AG08395 (cell line): ENCODE results near the gene BTBD9.

ENCODE experiments used
- DNase-seq: peaks from one replicate; pipeline ENCODE4 v3.0.0; 2012; ENCODE audit warnings: mixed read lengths, low spot score

The BTBD9 gene

GRCh38 chr6:38284802-38285394 is 354.8 kb downstream of the BTBD9 start:
- no peak for DNase-seq

- no peak for DNase-seq
Observed at GRCh38 chr6:38283734-38284362, 355.9 kb downstream of the BTBD9 start.

GRCh38 chr6:38282911-38283310 is 356.8 kb downstream of the BTBD9 start:
- DNase-seq: no peak

- no peak for DNase-seq
Observed at GRCh38 chr6:38281126-38281525, 358.6 kb downstream of the BTBD9 start.

GRCh38 chr6:38279963-38280588 is 359.7 kb downstream of the BTBD9 start:
- no peak for DNase-seq

- peak; percentile 43 for DNase-seq
Observed at GRCh38 chr6:38279423-38279822, 360.3 kb downstream of the BTBD9 start.

GRCh38 chr6:38273325-38273724 is 366.4 kb downstream of the BTBD9 start:
- DNase-seq: peak; percentile 73

GRCh38 chr6:38272222-38272621 is 367.5 kb downstream of the BTBD9 start:
- DNase-seq: no peak

GRCh38 chr6:38271081-38271480 is 368.6 kb downstream of the BTBD9 start:
- DNase-seq: peak; percentile 44

GRCh38 chr6:38270367-38270766 is 369.4 kb downstream of the BTBD9 start:
- no peak for DNase-seq

GRCh38 chr6:38269461-38270172 is 370.1 kb downstream of the BTBD9 start:
- no peak for DNase-seq

- no peak for DNase-seq
Observed at GRCh38 chr6:38268342-38268741, 371.4 kb downstream of the BTBD9 start.

GRCh38 chr6:38266921-38267354 is 372.8 kb downstream of the BTBD9 start:
- no peak for DNase-seq

- DNase-seq: no peak
Observed at GRCh38 chr6:38264605-38265004, 375.1 kb downstream of the BTBD9 start.

GRCh38 chr6:38262609-38263008 is 377.1 kb downstream of the BTBD9 start:
- peak; percentile 62 for DNase-seq

GRCh38 chr6:38262026-38262425 is 377.7 kb downstream of the BTBD9 start:
- DNase-seq: peak; percentile 78

- DNase-seq: peak; percentile 17
Observed at GRCh38 chr6:38261626-38262025, 378.1 kb downstream of the BTBD9 start.

- DNase-seq: peak; percentile 43
Observed at GRCh38 chr6:38259736-38260135, 380.0 kb downstream of the BTBD9 start.

- no peak for DNase-seq
Observed at GRCh38 chr6:38248500-38249234, 391.1 kb downstream of the BTBD9 start.

- DNase-seq: no peak
Observed at GRCh38 chr6:38245295-38245694, 394.4 kb downstream of the BTBD9 start.

GRCh38 chr6:38244869-38245268 is 394.9 kb downstream of the BTBD9 start:
- DNase-seq: no peak

GRCh38 chr6:38241200-38241871 is 398.4 kb downstream of the BTBD9 start:
- DNase-seq: no peak
